GM18526 (cell line): Measurements from ENCODE around the gene SLC44A3.

Experiments
- POLR2A ChIP-seq: IDR thresholded peaks from 3 replicates; pipeline ENCODE4 v1.6.1; 2011; ENCODE audit not compliant: insufficient read length; ENCODE audit errors: extremely low read depth

SLC44A3 gene

DNA sequence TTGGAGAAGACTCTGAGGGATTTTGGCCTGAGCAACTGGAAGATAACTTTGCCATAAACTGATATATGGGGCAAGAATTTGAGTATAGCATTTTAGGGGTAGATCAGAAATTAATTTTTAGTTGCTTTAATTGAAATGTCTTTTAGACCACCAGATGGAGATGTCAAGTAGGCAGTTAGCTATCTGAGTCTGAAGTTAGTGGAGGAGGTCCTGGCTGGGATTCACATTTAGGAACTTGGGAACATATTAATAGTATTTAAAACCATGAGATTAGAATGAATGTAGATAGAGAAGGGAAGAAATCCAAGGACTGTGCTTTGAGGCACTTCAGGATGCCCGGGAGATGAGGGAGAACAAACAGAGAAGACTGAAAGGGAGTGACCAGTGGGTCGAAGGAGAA, 32.6 kb downstream of the SLC44A3 start:
- TF ChIP-seq POLR2A = no peak

DNA sequence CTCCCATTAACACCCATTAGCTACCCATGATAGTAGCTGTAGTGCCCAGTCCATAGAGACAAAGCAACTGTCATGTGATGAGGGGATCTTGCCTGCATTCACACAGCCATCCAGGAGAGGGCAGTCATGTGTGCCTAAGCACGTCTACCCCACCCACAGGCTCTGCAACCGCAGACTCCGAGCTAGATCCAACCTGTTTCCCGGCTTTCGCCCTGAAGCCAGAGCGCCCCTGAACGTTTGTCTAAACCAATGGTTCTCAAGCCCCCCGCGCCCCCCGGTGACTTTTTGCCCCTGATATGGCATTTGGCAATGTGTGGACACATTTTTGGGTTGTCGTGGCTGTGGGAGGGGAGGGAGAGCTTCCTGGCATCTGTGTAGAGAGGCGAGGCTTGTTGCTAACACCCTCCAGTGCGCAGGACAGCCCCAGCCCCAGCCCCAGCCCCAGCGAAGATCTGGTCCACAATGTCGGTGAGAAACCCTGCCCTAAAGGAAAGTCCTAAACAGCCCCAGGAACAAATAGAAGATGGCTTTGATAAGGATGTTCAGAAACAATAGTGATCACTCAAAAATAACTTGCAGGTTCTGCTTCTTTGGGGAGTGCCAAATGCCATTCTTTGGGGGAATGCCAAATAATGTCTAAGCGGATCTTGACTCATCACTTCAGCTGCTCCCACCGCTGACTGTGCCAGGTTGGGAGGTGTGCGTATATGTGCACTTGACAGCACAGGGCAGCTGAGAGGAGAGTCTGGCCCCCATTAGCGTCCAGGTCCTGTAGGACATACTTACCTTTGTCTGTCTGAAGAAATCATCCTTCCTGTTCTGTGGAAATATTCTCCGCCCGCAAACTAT, 34.5 kb downstream of the SLC44A3 start:
- TF ChIP-seq POLR2A = no peak

DNA sequence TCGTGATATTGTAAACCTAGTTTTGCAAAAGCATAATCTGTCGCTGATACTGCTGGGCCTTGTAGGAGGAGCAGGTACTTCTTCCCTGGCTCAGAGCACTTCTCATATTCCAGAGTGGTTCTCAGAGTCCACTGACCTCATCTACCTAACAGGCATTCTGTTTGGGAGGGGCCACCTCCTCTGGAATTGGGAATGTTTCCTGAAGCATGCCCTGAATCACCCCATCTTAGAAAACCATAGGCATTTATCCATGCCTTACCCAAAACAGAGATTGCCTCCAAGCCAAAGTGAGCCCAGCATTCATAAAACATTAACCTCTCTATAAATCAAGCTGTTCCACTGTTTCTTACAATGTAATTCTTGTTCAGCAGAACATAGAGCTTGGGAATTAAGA, 35.1 kb downstream of the SLC44A3 start:
- no peak for TF ChIP-seq POLR2A

DNA sequence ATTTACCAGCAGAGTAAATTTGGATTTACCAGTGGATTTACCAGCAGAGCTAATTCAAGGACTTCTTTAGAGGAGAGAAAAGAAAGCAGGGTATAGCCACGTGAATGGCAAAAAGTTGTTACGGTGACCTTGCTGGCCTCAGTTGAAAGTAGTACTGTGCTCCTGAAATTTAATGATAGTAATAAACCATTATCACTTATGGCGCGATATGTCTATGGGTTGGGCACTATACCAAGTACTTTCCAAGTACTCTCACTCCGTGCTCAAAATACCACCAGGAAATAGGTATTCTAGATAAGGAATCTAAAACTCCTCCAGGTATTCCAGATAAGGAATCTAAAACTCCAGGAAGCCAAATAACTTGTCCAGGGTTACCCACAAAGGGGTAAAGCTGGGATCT, 35.8 kb downstream of the SLC44A3 start:
- TF ChIP-seq POLR2A = no peak

DNA sequence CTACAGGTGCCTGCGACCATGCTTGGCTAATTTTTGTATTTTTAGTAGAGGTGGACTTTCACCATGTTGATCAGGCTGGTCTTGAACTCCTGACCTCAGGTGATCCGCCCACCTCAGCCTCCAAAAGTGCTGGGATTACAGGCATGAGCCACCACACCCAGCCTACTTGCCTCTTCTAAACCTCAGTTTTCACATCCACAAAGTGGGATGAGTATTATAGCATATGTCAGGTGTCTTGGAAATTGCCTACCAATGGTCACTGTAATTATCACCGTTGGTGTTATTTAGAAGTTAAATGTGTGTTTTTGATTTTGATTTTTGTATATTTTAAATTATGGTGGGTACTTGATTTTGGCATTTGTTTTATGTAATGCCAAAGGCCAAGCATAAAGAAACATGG, 36.7 kb downstream of the SLC44A3 start:
- TF ChIP-seq POLR2A = no peak

DNA sequence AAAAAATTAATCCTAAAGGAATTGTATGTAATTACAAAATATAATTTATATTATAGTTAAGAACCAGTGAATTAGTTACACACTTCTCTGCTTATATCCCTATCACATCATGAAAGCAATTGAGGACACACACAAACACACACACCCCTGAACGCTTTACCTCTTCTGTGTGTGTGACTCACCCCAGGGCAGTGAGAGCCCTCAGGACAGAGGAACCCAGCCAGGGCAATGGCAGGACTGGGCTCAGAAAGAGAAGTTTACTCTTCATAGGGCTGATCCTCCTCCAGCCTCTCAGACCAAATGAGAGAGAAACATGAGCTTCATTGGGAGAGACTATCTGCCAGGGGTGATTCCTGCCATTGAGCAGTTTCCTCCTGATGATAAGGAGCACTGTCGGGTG, 38.1 kb downstream of the SLC44A3 start:
- no peak for TF ChIP-seq POLR2A

DNA sequence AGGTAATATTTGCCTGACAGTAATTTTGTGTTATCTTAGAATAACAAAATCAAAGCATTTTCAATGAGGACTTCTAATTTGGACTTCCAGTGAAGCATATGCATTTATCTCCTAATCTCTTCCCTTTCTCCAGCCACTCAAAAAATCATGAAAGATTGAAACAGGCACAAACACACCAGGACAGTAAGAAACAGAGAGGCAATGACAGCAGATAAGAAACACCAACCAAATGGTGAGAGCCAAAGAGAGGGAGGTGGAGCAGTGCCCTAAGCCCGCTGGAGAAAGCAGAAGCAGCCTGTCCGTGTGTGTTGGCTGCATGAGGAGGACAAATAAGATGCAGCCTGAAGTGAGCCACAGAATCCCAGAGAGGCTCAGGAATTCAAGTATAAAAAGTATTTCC, 39.0 kb downstream of the SLC44A3 start:
- TF ChIP-seq POLR2A = no peak

DNA sequence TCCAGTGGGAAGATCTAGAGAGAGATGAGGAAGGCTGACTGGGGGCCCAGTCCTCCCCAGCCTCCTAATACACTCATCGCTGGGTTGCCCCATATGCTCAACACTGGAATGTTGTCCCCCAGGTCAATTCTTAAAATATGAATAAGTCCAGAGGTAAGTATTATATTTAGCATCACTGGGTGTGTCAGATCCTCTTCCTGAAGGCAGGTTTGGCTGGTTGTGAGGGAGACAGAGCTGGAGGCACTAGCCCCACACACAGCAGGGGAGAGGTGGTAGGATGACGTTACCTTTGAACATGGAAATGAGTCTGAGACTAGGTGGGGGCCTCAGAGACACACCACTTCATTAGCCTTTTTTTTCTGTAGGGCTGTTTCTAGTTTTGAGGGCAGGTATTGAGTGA, 42.6 kb downstream of the SLC44A3 start:
- no peak for TF ChIP-seq POLR2A

DNA sequence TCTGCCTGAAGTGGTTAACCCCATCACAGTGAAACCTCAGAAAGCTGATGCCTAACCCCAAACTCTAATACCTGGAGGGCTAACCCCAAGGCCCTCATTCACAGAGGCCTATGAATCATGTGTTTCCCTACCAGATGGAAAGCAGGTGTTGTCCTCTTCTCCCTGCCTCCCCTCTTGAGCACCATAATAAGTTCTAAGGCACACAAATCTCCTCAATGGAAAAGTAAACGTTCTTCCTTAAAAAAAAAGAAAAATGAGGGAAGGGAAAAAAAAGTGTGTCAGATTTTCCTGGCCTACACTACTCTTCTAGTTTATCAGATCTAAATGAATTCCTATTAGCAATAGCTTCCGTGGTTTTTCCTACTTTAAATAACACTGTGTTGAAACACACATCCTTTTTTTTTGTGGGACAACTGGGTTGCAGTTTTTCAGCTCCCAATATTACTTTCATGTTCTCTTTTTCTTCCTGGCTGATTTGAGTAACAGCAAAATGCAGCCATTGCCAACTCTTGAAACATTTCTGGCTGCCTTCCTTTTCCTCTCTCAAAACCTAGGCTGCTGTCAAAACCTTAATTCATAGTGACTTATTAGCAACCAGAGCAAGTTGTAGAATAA, 43.2 kb downstream of the SLC44A3 start:
- no peak for TF ChIP-seq POLR2A

DNA sequence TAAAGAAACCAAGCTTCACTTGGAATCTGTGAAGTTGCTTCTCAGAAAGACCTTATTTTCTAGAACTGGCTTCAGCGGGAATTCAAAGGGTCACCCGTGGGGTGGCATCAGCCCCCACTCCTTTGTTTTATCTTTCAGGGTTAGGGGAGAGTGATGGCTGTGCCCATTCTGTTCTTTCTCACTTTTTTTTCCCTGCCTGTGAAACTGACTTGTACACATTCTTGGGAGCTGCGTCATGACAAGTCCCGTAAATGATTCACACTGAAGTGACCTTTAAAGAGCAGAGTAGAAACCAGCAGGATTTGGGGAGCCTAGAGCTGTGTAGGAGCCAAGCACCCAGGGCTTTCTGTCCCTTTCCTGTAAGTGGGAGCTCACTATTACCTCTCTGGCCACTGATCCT, 43.8 kb downstream of the SLC44A3 start:
- no peak for TF ChIP-seq POLR2A

DNA sequence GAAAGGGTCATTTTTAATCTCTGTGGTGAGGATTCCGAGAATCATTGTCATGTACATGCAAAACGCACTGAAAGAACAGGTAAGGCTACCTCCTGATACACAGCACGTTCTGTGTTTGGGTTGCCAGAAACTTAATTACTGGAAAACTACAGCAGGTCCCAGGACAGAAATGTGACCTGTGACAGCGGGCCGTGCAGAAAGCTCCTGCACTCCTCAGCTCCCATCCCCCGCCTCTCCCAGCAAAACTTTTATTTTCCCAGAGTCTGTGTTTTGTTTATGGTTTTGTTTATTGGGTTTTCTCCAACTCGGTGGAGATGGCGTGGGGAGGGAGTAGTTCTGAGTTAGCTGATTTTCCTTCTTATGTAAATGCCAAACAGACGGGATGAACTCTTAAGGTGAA, 44.7 kb downstream of the SLC44A3 start:
- TF ChIP-seq POLR2A = no peak

DNA sequence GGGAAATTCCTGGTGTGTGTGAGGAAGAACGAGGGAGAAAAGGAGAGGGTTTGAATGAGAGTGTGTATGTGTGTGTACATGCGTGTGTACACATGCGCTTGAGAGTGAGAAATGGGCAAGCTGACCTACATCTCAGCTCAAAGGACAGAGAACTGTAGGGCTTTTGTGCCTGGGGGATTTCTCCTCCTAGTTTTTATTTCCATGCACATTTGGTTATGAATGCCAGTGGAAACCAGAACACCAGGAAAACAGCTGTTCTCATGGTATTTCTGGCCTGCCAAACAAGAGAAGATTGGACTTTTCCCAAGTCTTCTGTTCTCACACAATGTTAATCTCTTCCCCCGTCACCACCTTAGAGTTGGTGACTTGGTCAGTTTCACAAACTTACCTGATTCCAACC, 45.2 kb downstream of the SLC44A3 start:
- TF ChIP-seq POLR2A = no peak

DNA sequence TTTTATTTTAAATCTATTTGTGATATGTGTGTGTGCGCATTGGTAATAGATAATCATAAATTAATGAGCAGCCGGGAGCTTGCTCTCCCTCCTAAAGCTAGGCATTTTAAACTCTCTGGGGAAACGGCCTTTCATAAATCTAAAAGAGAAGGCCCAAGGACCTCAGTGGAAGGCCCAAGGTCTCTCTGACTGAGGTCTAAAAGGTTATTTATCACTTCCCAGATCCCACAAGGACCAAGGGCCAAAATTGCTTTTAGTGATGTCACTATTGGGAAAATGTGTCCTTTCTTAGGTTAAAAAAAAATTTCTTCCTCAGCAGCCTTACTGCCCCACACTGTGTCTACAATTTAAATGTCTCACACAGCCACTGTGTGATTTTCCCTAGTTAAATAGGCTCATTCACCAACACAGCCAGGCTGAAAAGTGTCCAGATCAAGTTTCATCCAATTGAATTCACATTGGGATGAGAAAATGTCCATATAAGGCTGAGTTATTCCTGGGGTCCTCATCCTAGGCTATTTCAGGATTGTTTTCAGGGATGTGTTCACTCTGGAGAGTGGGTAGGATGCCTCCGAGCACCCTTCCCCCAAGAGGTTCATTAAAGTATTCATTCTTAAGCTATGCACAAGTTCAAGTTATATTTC, 46.1 kb downstream of the SLC44A3 start:
- TF ChIP-seq POLR2A = no peak

DNA sequence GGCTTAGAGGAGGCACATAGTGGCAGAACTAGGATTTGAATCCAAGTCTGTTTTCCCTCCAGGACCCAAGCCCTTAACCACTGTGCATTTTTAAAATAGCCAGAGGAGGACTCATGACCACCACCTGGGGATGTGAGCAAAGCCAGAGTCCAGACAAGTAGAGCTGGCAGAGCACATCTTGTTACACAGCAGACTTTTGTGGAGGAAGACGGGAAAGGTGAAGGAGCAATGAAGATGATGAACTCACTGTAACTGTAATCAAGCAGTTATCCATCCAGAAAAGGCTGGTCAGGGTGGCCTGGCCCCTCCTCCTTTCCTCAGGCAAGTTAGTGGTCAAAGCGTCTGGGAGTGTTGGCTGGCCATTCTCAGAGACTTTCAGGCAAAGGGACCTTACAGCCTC, 50.9 kb downstream of the SLC44A3 start:
- TF ChIP-seq POLR2A = no peak

DNA sequence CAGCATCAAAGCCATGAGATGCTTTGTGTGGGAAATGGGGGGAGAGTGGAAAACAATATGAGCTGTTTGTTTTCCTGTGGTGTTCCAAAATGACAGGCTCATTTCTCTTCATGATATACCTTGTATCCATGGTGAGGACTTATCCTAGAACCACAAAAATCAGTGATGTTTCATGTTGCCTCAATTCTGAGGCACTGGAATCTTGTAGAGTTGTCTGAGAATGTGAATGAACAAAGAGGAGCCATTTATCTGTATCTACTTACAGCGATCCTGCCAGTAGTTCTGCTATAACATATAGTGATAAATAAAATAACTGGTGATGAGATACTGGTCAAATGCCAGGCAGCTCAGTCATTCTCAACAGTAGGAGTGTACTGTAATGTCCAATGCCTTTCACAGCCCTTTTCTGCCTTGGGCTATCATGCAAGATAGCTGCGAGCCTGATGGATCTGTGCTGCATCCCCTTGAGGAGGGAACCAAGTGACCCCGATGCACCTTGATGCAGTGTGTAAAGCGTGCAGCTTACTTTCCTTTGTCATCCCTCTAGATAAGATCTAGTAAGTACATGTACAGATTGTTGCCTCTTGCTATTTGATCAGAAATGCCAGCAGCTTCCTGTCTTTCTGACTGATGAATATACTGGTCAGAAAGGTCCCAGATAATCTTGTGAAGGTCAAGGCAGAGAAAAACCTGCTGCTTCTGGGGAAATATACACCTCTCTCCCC, 52.8 kb downstream of the SLC44A3 start:
- no peak for TF ChIP-seq POLR2A
